ENCODE measurements around the gene ALDOA. TPM values are rescaled to one million over a fixed set of nuclear protein-coding genes. Genes with fewer than 3 reads are reported as not detected.

ALDOA gene
- total RNA-seq, 2 experiments from 2014 or later: 1,139 to 1,329 TPM

- no peak overlapping the region for H3K27ac Mint-ChIP-seq
- H3K27me3 Mint-ChIP-seq: no peaks in the 10 kb centered on the region
- no peak overlapping the region for H3K4me3 Mint-ChIP-seq
- H3K9me3 Mint-ChIP-seq: no peaks in the 10 kb centered on the region
- CTCF ChIA-PET: interaction anchor here (0.7 to 1.8 kb wide), 5 partner anchors 13 to 65 kb away, joined by 3 to 7 read pairs (median 3); partner anchors contain the start of gene TBX6
- no peak for DNase-seq
- H3K4me1 Mint-ChIP-seq: peaks cover 28% of the 10 kb centered on the region
- POLR2A ChIA-PET: no interaction called here
- H3K36me3 Mint-ChIP-seq (ENCODE audit: low read depth): peaks cover 16% of the 10 kb centered on the region
Measured at GRCh38 chr16:30116291-30117207, 51.0 kb downstream of the ALDOA start.

- H3K36me3 Mint-ChIP-seq (ENCODE audit: low read depth): peaks cover 16% of the 10 kb centered on the region
- H3K27me3 Mint-ChIP-seq: no peaks in the 10 kb centered on the region
- no peak overlapping the region for H3K27ac Mint-ChIP-seq
- H3K4me3 Mint-ChIP-seq: no peak overlapping the region
- ChIA-PET POLR2A (no interaction called here), CTCF (interaction anchor here (1.0 to 1.8 kb wide), 4 partner anchors 11 to 64 kb away, joined by 3 to 7 read pairs (median 3); partner anchors contain the start of gene TBX6)
- H3K4me1 Mint-ChIP-seq: peaks cover 33% of the 10 kb centered on the region
- no peak for DNase-seq
- H3K9me3 Mint-ChIP-seq: no peaks in the 10 kb centered on the region
Measured at GRCh38 chr16:30117768-30118167, 52.2 kb downstream of the ALDOA start.

GRCh38 chr16:30119428-30119827, 53.9 kb downstream of the ALDOA start:
- peaks cover 32% of the 10 kb centered on the region for H3K4me1 Mint-ChIP-seq
- no peak overlapping the region for H3K4me3 Mint-ChIP-seq
- H3K36me3 Mint-ChIP-seq (ENCODE audit: low read depth): peaks cover 16% of the 10 kb centered on the region
- peak overlapping the region; percentile 54 for H3K27ac Mint-ChIP-seq
- H3K27me3 Mint-ChIP-seq: no peaks in the 10 kb centered on the region
- H3K9me3 Mint-ChIP-seq: no peaks in the 10 kb centered on the region
- CTCF ChIA-PET: no interaction called here
- POLR2A ChIA-PET: interaction anchor here (0.7 kb wide), 1 partner anchor 43 kb away, joined by 3 read pairs; no protein-coding TSS in a partner anchor
- no peak for DNase-seq

Other genes starting within 250 kb of the ALDOA start
- gene PAGR1, start 249.6 kb upstream of the ALDOA start, total RNA-seq: 10 to 100 TPM; 26.8 to 29.6 TPM
- gene MVP, start 245.3 kb upstream of the ALDOA start, total RNA-seq: 100 to 1,000 TPM; 177 to 187 TPM
- gene CDIPT, start 202.5 kb upstream of the ALDOA start, total RNA-seq: 10 to 100 TPM; 62.5 to 82.1 TPM
- not detected for gene SEZ6L2, start 166.2 kb upstream of the ALDOA start, total RNA-seq
- not detected for gene ASPHD1, start 165.3 kb upstream of the ALDOA start, total RNA-seq
- gene KCTD13, start 139.5 kb upstream of the ALDOA start, total RNA-seq: 10 to 100 TPM; 28.4 to 36.1 TPM
- 10 to 100 TPM; 57.8 to 60.5 TPM for gene TMEM219, start 103.7 kb upstream of the ALDOA start, total RNA-seq
- 10 to 100 TPM; 47.7 to 48.8 TPM for gene TAOK2, start 91.9 kb upstream of the ALDOA start, total RNA-seq
- 10 to 100 TPM; 37.0 to 45.0 TPM for gene HIRIP3, start 70.1 kb upstream of the ALDOA start, total RNA-seq
- 100 to 1,000 TPM; 113 to 134 TPM for gene INO80E, start 69.5 kb upstream of the ALDOA start, total RNA-seq
- gene DOC2A, start 54.7 kb upstream of the ALDOA start, total RNA-seq: under 1 TPM; 0.19 to 0.30 TPM
- not detected for gene C16orf92, start 42.6 kb upstream of the ALDOA start, total RNA-seq
- gene TLCD3B, start 34.5 kb upstream of the ALDOA start, total RNA-seq: 1 to 10 TPM; 7.1 to 7.2 TPM
- 100 to 1,000 TPM; 129 to 136 TPM for gene PPP4C, start 10.2 kb downstream of the ALDOA start, total RNA-seq
- 1 to 10 TPM; 1.2 to 1.7 TPM for gene TBX6, start 26.2 kb downstream of the ALDOA start, total RNA-seq
- 10 to 100 TPM; 50.7 to 55.4 TPM for gene YPEL3, start 30.5 kb downstream of the ALDOA start, total RNA-seq
- gene GDPD3, start 47.8 kb downstream of the ALDOA start, total RNA-seq: 10 to 100 TPM; 11.8 to 13.2 TPM
- 10 to 100 TPM; 65.4 to 69.2 TPM for gene MAPK3, start 57.5 kb downstream of the ALDOA start, total RNA-seq
- gene CORO1A, start 117.8 kb downstream of the ALDOA start, total RNA-seq: 1,000 to 10,000 TPM; 1,809 to 1,847 TPM
- 100 to 1,000 TPM; 136 to 141 TPM for gene BOLA2B, start 127.9 kb downstream of the ALDOA start, total RNA-seq
- gene SLX1A, start 128.1 kb downstream of the ALDOA start, total RNA-seq: 10 to 100 TPM; 54.1 to 95.0 TPM
- 10 to 100 TPM; 37.5 to 38.1 TPM for gene SULT1A3, start 133.5 kb downstream of the ALDOA start, total RNA-seq
- gene NPIPB13, start 182.7 kb downstream of the ALDOA start, total RNA-seq: 10 to 100 TPM in 1 of 2 experiments, 1 to 10 TPM in 1; 9.0 to 11.4 TPM

Data from activated CD4-positive, alpha-beta T cell treated with anti-CD3 and anti-CD28 coated beads, Interleukin-2, amount 10 ng/mL, durations not matched to agents 7 days and 5 days (primary cell).